ENCODE results near the gene CTNNA1.
"Not testable (repeated sequence)": the region's sequence is repeated elsewhere in the genome, so short reads cannot be mapped to it uniquely, and the experiment has no call there.

CTNNA1 gene

DNA sequence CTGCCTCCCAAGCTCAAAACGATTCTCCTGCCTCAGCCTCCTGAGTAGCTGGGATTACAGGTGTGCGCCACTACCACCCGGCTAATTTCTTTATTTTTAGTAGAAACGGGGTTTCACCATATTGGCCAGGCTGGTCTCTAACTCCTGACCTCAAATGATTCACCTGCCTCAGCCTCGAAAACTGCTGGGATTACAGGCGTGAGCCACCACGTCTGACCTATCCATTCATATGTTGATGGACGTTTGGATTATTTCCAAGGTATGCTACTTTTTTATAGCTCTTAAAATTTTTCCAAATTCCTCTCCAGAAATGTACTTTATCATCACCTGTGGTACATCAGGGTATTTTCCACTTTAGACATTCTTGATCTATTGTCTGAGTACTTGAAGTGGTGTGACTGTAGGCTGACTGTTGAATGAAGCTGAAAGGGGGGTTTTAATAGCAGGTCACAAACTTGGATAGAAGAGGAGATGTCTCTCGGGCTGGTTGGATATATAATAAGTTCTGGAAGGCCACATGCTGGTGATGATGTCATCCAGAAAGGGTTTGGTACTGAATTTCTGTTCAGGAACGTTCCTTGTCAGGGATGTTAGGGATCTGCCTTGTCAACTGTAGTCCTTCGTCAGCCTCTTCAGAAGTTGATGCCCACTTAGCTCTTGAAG is 7.4 kb downstream of the CTNNA1 start:
- no peak overlapping the region for H3K27ac Mint-ChIP-seq
- ATAC-seq (ENCODE audit: low read depth) (no peak), DNase-seq (ENCODE audit: low spot score in 2 of 2) (no peak)
- peaks cover 19% of the 10 kb centered on the region for H3K4me1 Mint-ChIP-seq
- H3K27me3 Mint-ChIP-seq, result no peaks in the 10 kb centered on the region
- H3K36me3 Mint-ChIP-seq, result peaks cover 24% of the 10 kb centered on the region
- no peak overlapping the region for H3K4me3 Mint-ChIP-seq
- no peaks in the 10 kb centered on the region for H3K9me3 Mint-ChIP-seq

DNA sequence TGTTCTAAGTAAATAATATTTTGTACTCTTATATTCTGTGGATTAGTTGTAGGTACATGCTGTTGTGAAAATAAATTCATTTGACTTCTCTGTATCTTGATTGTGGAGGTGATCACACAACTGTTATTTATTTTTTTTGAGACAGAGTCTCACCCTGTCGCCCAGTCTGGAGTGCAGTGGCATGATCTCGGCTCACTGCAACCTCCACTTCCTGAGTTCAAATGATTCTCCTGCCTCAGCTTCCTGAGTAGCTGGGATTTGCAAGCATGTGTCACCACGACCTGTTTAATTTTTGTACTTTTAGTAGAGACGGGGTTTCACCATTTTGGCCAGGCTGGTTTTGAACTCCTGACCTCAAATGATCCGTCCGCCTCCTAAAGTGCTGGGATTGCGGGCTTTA is 7.9 kb downstream of the CTNNA1 start:
- not testable (repeated sequence) for H3K9me3 Mint-ChIP-seq

DNA sequence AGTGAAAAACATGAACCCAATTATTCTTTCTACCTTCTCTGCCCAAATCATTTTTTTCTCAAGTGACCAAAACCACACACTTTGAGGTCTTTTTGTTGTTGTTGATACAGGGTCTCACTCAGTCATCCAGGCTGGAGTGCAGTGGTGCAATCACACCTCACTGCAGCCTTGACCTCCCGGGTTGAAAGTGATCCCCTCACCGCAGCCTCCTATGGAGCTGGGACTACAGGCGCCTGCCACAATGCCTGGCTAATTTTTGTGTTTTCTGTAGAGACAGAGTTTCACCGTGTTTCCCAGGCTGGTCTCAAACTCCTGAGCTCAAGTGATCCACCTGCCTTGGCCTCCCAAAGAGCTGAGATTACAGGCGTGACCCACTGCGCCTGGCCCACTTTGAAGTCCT is 8.4 kb downstream of the CTNNA1 start:
- peaks cover 22% of the 10 kb centered on the region for H3K4me1 Mint-ChIP-seq
- not testable (repeated sequence) for ATAC-seq (ENCODE audit: low read depth); H3K27me3 Mint-ChIP-seq; DNase-seq (ENCODE audit: low spot score in 2 of 2); H3K9me3 Mint-ChIP-seq; H3K4me3 Mint-ChIP-seq
- H3K27ac Mint-ChIP-seq, result peak overlapping the region; percentile 58
- H3K36me3 Mint-ChIP-seq, result peaks cover 21% of the 10 kb centered on the region

More for the DNA sequence above, 7.9 kb downstream of the CTNNA1 start:
- H3K36me3 Mint-ChIP-seq, result peaks cover 24% of the 10 kb centered on the region
- H3K4me3 Mint-ChIP-seq; DNase-seq (ENCODE audit: low spot score in 2 of 2); H3K27me3 Mint-ChIP-seq; H3K27ac Mint-ChIP-seq; ATAC-seq (ENCODE audit: low read depth): not testable (repeated sequence)
- peaks cover 22% of the 10 kb centered on the region for H3K4me1 Mint-ChIP-seq

DNA sequence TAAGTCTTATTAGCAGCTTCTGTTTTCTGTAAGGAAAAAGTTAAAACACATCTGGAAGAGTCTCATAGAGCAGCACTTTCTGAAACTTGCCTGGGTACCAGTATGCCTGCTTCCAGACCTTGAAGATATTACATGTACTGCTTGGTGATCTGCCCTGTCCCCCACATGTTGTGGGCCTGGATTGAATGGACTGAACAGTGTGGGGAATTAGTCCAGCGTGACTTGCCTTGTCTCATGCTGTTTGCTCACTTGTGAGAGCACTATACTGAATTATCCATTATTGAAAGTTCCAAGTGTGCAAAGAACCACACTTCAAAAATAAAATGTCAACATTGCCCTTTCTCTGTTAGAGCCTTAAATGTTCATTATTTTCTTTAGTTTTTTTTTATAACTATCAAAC is 8.9 kb downstream of the CTNNA1 start:
- Mint-ChIP-seq H3K4me3 (no peak overlapping the region), H3K4me1 (peaks cover 20% of the 10 kb centered on the region), H3K27me3 (no peaks in the 10 kb centered on the region), H3K27ac (no peak overlapping the region), H3K36me3 (peaks cover 19% of the 10 kb centered on the region), H3K9me3 (no peaks in the 10 kb centered on the region)
- DNase-seq (ENCODE audit: low spot score in 2 of 2) (no peak), ATAC-seq (ENCODE audit: low read depth) (no peak)

DNA sequence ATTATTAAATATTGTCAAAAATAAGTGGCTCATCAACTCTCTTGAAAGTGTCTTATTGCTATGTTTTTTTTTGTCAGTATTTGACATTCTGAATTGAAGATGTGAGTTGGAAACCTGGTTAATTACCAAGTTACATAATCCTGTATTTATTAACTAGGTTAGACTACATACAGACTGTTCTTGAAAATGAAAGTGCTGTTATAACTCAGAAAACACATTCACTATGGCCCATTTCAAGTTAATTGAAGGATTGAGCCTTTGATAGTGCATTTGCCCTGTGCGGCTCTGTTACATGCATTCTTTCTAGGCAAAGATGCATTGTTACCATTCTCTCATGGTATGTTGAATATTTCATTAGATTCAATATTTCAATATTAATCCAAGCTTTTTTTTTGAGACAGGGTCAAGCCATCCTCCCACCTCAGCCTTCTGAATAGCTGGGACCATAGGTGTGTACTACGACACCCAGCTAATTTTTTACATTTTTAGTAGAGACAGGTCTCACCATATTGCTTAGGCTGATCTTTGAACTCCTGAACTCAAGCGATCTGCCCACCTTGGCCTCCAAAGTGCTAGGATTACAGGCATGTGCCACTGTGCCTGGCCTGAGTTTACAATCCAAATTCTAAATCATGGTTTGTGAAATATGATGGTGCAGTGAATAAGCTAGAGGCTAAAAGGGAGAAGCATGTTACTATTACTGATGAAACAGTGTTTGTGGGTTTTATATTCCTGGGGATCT is 10.0 kb downstream of the CTNNA1 start:
- H3K27me3 Mint-ChIP-seq, result no peaks in the 10 kb centered on the region
- H3K27ac Mint-ChIP-seq, result no peak overlapping the region
- DNase-seq (ENCODE audit: low spot score in 2 of 2) (no peak), ATAC-seq (ENCODE audit: low read depth) (no peak)
- H3K9me3 Mint-ChIP-seq, result no peaks in the 10 kb centered on the region
- H3K36me3 Mint-ChIP-seq, result peaks cover 10% of the 10 kb centered on the region
- no peak overlapping the region for H3K4me3 Mint-ChIP-seq
- peaks cover 18% of the 10 kb centered on the region for H3K4me1 Mint-ChIP-seq

DNA sequence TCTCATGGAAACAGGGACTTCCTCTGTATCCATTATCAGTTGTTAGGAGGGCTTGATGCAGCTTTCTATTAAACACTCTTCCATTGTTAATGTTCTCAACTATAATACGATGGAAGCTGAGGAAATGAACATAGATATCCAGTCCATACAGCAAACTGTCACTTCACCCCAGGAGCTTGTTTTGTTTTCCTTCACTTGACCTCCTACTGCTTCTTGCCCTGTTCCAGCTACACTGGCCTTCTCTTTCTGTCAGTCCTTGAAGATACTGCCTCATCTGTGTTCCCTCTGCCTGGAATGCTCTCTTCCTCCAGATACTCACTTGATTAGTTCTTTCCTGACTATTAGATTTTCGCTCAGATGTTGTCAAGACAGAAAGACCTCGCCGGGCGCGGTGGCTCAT is 17.1 kb downstream of the CTNNA1 start:
- DNase-seq (ENCODE audit: low spot score in 2 of 2) (no peak), ATAC-seq (ENCODE audit: low read depth) (no peak)
- Mint-ChIP-seq H3K27ac (no peak overlapping the region), H3K9me3 (no peaks in the 10 kb centered on the region), H3K4me1 (peaks cover 24% of the 10 kb centered on the region), H3K36me3 (peaks cover 6% of the 10 kb centered on the region), H3K27me3 (no peaks in the 10 kb centered on the region), H3K4me3 (no peak overlapping the region)

DNA sequence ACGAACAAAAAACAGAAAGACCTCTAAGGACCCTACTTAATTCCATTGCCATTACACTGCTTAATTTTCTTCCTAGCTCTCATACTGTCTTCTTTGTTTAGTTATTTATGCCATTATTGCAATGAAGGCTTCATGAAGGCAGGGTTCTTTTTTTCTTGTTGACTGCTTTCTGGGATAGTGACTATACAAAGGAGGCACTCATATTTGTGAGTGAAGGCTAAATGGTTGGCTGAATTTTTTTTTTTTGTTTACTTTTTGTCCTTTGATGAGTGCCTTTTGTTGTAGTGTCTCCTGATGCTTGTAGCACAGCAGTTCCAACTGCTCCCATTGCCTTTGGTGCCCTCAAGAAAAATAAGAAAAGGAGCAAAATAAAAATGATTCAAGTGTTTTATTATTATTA is 17.8 kb downstream of the CTNNA1 start:
- peaks cover 6% of the 10 kb centered on the region for H3K36me3 Mint-ChIP-seq
- ATAC-seq (ENCODE audit: low read depth) (no peak), DNase-seq (ENCODE audit: low spot score in 2 of 2) (no peak)
- no peaks in the 10 kb centered on the region for H3K27me3 Mint-ChIP-seq
- no peak overlapping the region for H3K4me3 Mint-ChIP-seq
- no peak overlapping the region for H3K27ac Mint-ChIP-seq
- peaks cover 22% of the 10 kb centered on the region for H3K4me1 Mint-ChIP-seq
- no peaks in the 10 kb centered on the region for H3K9me3 Mint-ChIP-seq

DNA sequence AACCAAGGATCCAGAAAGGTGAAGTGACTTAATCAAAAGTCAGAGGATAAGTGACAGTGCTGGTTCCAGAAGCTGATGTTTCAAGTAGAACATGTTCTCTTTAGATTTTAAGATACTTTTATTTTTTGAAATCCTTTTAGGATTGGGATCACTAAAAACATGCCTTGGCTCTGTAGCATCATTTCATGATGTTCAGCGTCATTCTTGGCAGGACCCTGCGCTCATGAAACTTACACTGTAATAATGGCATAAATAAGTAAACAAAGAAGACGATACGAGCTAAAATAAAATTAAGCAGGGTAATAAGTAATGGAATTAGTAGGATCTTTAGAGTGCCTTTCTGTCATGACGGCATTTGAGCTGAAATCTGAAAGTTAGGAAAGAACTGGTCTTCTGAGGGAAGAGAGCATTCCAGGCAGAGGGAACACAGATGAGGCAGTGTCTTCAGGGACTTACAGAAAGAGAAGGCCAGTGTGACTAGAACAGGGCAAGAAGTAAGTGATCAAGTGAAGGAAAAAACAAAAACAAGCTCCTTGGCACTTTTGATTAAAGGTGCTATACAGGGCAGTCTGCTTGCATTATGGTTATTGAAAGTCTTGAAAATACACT is 19.9 kb downstream of the CTNNA1 start:
- DNase-seq (ENCODE audit: low spot score in 2 of 2), result no peak
- no peak for ATAC-seq (ENCODE audit: low read depth)
- Mint-ChIP-seq H3K27ac (peak overlapping the region; percentile 7), H3K4me3 (no peak overlapping the region), H3K36me3 (peaks cover 9% of the 10 kb centered on the region), H3K27me3 (no peaks in the 10 kb centered on the region), H3K9me3 (no peaks in the 10 kb centered on the region), H3K4me1 (peaks cover 14% of the 10 kb centered on the region)

DNA sequence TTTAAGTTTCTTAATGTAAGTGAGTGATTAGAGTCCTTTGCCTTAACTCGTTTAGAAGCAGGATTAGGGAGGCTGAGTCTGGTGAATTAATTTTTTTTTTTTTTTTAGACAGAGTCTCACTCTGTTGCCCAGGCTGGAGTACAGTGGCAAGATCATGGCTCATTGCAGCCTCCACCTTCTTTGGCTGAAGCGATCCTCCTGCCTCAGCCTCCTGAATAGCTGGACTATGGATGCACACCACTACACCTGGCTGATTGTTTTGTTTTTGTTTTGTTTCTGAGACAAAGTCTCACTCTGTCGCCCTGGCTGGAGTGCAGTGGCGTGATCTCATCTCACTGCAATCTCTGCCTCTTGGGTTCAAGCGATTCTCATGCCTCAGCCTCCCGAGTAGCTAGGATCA is 20.4 kb downstream of the CTNNA1 start:
- peaks cover 14% of the 10 kb centered on the region for H3K4me1 Mint-ChIP-seq
- DNase-seq (ENCODE audit: low spot score in 2 of 2); H3K4me3 Mint-ChIP-seq; H3K27me3 Mint-ChIP-seq; H3K27ac Mint-ChIP-seq; ATAC-seq (ENCODE audit: low read depth); H3K9me3 Mint-ChIP-seq: not testable (repeated sequence)
- peaks cover 12% of the 10 kb centered on the region for H3K36me3 Mint-ChIP-seq

DNA sequence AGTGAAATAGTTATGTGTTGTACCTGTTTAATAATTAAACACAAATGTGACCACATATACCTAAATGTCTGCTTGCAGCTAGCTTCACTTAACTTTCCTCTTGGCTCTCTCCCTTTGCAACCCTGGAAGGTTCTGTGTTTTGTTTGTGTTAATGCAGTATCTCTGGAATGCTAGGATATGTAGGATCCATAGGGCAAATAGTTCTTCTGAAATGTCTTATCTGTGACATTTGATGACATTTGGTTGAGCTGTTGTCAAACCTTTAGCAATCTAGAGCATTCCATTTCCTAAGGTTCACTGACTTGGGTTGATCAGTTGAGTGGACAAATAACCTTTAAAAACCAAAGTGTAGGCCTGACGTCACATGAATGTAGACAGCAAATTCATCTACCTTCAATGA is 21.8 kb downstream of the CTNNA1 start:
- Mint-ChIP-seq H3K36me3 (peaks cover 12% of the 10 kb centered on the region), H3K4me1 (peaks cover 14% of the 10 kb centered on the region)

DNA sequence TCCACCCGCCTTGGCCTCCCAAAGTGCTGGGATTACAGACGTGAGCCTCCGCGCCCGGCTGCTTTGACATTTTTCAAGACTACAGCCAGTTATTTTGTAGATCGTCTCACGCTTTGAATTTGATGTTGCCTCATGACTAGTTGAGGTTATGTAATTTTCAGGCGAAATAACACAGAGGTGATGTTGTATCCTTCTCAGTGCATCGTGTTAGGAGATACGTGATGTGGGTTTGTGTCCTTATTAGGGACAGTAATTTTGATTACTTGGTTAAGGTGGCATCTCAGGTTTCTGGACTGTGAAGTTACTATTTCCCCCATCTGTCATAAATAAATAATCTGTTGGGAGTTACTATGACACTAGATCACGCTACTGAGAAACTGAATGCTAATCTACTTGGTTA is 25.0 kb downstream of the CTNNA1 start:
- no peak overlapping the region for H3K27ac Mint-ChIP-seq

More for the DNA sequence above, 21.8 kb downstream of the CTNNA1 start:
- no peaks in the 10 kb centered on the region for H3K27me3 Mint-ChIP-seq
- no peak overlapping the region for H3K4me3 Mint-ChIP-seq
- no peak for ATAC-seq (ENCODE audit: low read depth)
- no peak overlapping the region for H3K27ac Mint-ChIP-seq
- H3K9me3 Mint-ChIP-seq, result no peaks in the 10 kb centered on the region
- no peak for DNase-seq (ENCODE audit: low spot score in 2 of 2)

DNA sequence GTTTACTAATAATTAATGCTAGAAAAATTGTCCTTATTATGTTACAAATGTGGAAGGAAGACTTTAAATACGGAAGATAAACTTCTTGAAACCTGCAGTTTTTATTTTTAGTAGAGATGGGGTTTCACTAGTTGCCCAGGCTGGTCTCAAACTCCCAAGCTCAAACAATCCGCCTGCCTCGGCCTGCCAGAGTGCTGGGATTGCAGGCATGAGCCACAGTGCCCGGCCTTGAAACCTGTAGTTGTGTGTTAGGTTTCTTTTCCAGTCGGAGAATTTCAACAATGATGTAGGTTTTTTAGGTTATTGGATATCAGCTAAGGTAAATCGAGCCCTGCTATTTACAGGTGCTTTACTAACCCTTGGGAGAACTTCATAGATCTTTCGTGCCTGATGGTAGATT is 30.8 kb downstream of the CTNNA1 start:
- ATAC-seq (ENCODE audit: low read depth) (no peak), DNase-seq (ENCODE audit: low spot score in 2 of 2) (no peak)
- no peak overlapping the region for H3K27ac Mint-ChIP-seq
- H3K36me3 Mint-ChIP-seq, result peaks cover 19% of the 10 kb centered on the region
- H3K9me3 Mint-ChIP-seq, result no peaks in the 10 kb centered on the region
- H3K4me1 Mint-ChIP-seq, result peaks cover 3% of the 10 kb centered on the region
- H3K4me3 Mint-ChIP-seq, result no peak overlapping the region
- no peaks in the 10 kb centered on the region for H3K27me3 Mint-ChIP-seq

More for the DNA sequence above, 25.0 kb downstream of the CTNNA1 start:
- peaks cover 18% of the 10 kb centered on the region for H3K36me3 Mint-ChIP-seq
- no peak overlapping the region for H3K4me3 Mint-ChIP-seq
- H3K9me3 Mint-ChIP-seq, result no peaks in the 10 kb centered on the region
- DNase-seq (ENCODE audit: low spot score in 2 of 2) (no peak), ATAC-seq (ENCODE audit: low read depth) (no peak)
- H3K27me3 Mint-ChIP-seq, result no peaks in the 10 kb centered on the region
- peaks cover 3% of the 10 kb centered on the region for H3K4me1 Mint-ChIP-seq

DNA sequence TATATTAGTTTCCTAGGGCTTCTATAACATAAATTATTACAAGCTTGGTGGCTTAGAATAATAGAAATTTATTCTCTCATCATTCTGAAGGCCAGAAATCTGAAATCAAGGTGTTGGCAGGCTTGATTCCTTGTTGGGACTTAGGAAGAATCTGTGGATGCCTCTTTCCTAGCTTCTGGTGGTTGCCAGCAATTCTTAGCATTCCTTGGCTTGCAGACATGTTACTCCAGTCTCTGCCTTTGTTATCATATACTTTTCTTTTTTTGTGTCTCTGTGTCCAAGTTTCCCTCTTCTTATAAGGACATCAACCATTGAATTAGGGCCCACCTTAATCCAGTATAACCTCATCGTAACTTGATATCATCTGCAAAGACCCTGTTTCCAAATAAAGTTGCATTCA is 31.4 kb downstream of the CTNNA1 start:
- no peak for DNase-seq (ENCODE audit: low spot score in 2 of 2)
- Mint-ChIP-seq H3K4me3 (no peak overlapping the region), H3K4me1 (peaks cover 6% of the 10 kb centered on the region), H3K27ac (no peak overlapping the region), H3K27me3 (no peaks in the 10 kb centered on the region), H3K9me3 (no peaks in the 10 kb centered on the region), H3K36me3 (peaks cover 19% of the 10 kb centered on the region)
- no peak for ATAC-seq (ENCODE audit: low read depth)

DNA sequence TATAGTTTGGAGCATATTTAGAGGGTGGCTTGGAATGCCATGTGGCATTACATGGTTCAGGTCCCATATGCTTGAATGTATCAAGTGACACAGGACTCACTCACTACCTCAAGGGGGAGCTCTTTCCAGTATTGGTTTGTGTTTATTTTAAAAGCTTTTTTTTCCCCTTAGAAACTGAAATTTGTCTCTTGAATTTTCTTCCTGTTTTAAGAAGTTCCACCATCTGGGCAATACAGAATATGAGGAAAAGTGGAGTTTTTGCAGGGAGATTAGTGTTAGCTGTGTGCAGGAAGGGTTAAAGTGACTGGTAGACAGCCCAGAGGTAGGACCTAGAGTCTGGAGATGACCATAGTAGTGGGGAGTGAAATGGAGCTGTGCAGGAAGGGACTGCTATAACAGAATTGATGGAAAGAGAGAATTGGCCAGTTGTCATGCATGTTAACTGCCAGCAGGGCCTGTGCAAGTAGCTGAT is 36.6 kb downstream of the CTNNA1 start:
- Mint-ChIP-seq H3K27me3 (no peaks in the 10 kb centered on the region), H3K4me3 (no peak overlapping the region), H3K4me1 (peaks cover 13% of the 10 kb centered on the region), H3K27ac (no peak overlapping the region), H3K9me3 (no peaks in the 10 kb centered on the region), H3K36me3 (peaks cover 7% of the 10 kb centered on the region)
- DNase-seq (ENCODE audit: low spot score in 2 of 2) (peak in 1 of 2 donors; percentile 1), ATAC-seq (ENCODE audit: low read depth) (peak; percentile 43)
